GM18505 (cell line): ENCODE data around the gene PSMA6.
"Not testable (repeated sequence)": the region's sequence is repeated elsewhere in the genome, so short reads cannot be mapped to it uniquely, and the experiment has no call there.

ENCODE experiments used
- ATAC-seq: cut with Tn5 transposase; IDR thresholded peaks from one replicate; pipeline ENCODE4 v1.9.1; 2021; ENCODE audit not compliant: unreplicated experiment
- POLR2A ChIP-seq: IDR thresholded peaks from 4 replicates; pipeline ENCODE4 v1.6.1; 2011; ENCODE audit warnings: borderline replicate concordance; ENCODE audit not compliant: insufficient read depth, insufficient read length; ENCODE audit errors: extremely low read depth

Gene PSMA6

DNA sequence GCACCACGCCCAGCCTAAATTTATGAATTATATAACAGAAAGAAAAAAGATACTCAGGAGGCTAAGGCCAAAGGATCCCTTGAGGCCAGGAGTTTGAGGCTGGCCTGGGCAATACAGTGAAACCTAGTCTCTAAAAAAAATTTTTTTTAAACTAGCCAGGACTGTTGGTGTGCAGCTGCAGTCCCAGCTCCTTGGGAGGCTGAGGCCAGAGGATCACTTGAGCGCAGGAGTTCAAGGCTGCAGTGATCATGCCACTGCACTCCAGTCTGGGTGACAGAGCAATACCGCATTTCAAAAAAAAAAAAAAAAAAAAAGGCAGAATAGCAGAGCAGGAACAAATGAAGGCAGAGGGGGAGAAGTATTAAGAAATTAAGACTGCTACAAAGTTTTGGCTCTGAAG lies 2.6 kb upstream of the PSMA6 start:
- no peak for ATAC-seq
- TF ChIP-seq POLR2A, result no peak

DNA sequence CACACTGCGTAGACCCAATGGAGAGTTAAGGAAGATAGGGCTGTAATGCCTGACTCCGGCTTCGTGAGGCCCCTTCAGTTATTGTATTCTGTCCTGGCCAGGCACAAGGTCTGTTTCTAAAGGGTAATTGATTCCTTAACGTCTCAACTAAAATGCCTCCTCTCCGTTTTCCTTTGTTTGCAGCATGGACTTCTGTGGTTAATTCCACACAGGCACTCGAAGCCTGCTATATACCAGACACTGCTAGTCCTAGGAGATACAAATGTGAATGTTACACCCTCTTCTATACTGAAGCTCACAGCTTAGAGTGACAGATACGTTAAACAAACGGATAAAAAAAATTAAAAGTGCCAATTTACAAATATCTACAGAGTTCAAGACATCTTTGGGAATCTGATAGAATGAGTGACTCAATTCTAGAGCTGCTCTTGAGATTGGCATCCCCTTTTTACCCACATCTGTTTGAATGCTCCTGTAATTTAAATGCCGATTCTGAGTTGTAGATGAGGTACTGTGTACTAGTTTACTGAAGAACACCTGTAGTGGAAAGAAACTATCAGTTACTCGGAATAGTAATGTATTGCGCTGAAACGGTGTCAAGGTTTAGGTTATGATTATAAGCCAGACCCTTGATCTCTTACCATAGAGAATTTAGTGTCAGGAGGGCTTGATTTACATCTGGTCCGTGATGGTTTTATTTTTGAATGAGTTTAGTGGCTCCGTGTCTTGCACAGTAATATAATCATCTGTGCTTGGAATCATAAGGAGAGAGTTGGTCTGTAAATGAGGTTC lies 784 bp downstream of the PSMA6 start:
- TF ChIP-seq POLR2A, result no peak
- peak; percentile 5 for ATAC-seq

DNA sequence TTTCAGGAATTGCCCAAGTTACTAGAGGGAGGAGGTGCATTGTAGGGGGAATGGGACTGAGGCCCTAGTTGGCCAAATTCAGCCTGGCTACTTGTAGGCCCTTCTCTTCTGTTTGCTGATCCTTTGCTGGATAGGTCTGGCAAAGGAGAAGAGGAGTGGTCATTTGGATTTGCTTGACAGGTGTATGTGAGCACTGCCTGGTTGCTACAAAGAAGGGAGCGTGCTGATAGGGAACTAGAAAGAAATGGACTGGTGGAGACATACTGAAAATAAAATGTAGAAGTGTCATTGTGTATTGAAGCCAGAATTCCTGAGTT lies 3.6 kb downstream of the PSMA6 start:
- ATAC-seq, result no peak
- TF ChIP-seq POLR2A, result no peak

DNA sequence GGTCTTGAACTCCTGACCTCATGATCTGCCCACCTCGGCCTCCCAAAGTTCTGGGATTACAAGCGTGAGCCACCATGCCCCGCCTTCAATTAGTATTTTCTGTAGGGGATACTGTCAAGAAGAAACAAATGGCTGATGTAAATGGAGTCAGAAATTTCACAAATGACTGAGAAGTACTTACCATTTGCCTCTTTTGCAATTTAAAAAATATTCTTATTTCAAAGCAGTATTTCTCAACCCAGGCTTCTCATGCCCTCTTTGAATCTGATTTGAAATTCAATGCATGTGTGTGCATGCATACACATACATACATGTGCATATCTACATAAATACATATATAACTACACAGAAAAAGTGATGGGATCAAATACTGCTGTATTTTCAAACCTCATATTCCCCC lies 4.4 kb downstream of the PSMA6 start:
- TF ChIP-seq POLR2A, result no peak
- no peak for ATAC-seq

DNA sequence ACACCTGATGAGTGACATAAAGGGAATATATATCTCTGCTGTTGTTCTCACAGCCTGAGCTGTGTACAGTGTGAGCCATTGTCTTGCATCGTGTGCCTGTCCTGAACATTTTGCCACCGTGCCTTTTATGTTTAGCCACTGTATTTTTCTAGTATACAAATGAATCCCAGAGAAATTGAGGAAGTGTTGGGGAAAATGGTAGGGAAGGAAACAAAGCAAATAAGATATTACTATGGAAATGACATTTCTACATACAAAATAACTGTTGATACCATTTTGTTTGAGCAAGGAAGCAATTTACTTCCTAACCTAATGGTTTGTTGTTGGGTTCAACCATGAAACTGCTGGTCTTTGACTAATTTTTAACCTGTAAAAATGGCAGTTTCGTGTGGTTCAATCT lies 5.5 kb downstream of the PSMA6 start:
- TF ChIP-seq POLR2A, result no peak
- ATAC-seq, result no peak

DNA sequence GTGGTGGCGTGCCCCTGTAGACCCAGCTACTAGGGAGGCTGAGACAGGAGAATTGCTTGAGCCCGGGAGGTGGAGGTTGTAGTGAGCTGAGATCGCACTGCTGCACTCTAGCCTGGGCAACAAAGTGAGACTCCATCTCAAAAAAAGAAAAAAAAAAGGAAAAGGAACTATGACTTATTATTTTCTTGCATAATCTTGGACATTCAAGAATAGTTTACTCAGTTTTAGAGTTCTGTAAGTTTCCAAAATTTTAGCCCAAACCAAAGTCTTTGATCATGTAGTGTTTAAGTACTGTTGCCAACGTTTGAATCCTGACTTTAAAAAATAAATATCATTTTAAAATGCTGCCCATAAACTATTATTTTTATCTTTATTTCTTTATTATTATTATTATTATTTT lies 6.2 kb downstream of the PSMA6 start:
- no peak for ATAC-seq
- TF ChIP-seq POLR2A, result no peak

DNA sequence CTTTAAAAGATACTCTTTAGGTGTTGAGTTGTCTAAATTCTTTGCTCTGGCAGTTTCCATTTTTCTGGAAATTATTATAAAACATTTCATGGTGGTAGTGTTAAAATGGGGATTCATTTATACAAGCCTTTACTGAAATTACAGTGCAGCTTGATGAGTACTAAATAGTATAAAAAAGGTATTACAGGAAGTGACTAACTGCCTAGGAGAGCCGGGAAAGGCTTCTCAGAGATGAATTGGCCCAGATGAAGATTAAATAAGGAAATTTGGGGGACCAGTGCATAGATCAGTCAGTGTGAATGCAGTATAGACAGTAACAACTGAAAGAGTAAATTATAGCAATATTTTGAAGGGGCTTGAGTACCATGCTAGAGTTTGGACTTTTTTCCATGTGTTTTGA lies 7.5 kb downstream of the PSMA6 start:
- ATAC-seq, result no peak
- no peak for TF ChIP-seq POLR2A

DNA sequence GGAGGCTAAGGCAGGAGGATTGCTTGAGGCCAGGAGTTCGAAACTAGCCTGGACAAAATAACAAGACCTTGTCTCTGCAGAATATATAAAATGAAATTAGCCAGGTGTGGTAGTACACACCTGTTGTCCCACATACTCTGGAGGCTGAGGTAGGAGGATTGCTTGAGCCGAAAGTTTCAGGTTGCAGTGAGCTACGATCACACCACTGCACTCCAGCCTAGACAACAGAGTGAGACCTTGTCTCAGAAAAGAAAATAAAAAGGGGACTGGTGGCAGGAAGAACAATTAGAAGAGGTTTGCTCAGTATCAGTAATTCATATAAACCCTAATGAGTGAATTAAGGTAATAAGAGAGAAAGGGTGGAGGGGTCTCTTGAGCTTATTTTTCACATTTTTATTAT lies 8.0 kb downstream of the PSMA6 start:
- no peak for TF ChIP-seq POLR2A
- no peak for ATAC-seq

DNA sequence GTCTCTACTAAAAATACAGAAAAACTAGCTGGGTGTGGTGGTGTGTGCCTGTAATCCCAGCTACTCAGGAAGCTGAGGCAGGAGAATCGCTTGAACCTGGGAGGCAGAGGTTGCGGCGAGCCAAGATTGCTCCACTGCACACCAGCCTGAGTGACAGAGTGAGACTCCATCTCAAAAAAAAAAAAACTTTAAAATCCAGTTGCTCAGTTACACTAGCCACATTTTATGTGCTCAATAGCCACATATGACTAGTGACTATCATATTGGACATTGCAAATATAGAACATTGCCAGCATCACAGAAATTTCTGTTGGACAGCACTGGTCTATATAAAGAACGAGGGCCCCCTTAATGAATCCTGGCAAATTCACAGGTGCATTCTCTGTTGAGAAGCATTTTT lies 9.2 kb downstream of the PSMA6 start:
- ATAC-seq, result not testable (repeated sequence)

DNA sequence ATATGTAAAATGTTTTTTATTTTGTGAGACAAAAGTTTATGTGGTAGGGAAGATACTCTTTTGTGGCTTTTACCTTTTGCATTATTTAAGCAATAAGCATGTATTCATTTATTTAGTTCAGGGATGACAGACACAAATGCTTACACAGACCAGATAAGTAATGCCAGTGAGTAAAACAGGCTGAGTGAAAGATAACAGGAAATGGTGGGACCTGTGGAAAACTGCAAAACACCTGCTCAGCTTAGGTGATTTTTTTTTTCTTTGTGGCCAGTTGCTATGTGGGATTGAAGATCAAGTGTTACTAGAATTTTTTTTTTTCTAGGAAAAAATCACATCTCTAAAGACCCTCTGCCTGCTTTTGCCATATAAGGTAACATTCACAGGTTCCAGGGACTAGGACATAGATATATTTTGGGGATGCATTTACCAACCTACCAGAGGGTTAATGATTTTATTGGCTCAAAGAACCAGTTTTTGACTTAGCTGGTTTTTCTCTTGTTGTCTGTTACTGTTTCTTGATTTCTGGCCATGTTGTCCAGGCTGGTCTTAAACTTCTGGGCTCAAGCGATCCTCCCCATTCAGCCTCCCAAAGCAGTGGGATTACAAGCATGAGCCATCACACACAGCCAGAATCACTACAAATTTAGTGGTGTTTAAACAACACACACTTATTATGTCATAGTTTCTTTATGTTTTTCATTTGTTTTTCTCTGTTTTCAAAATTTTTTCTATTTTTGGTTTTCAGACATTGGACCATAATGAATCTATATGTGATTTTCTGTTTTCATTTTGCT lies 9.8 kb downstream of the PSMA6 start:
- no peak for TF ChIP-seq POLR2A
- ATAC-seq, result no peak

DNA sequence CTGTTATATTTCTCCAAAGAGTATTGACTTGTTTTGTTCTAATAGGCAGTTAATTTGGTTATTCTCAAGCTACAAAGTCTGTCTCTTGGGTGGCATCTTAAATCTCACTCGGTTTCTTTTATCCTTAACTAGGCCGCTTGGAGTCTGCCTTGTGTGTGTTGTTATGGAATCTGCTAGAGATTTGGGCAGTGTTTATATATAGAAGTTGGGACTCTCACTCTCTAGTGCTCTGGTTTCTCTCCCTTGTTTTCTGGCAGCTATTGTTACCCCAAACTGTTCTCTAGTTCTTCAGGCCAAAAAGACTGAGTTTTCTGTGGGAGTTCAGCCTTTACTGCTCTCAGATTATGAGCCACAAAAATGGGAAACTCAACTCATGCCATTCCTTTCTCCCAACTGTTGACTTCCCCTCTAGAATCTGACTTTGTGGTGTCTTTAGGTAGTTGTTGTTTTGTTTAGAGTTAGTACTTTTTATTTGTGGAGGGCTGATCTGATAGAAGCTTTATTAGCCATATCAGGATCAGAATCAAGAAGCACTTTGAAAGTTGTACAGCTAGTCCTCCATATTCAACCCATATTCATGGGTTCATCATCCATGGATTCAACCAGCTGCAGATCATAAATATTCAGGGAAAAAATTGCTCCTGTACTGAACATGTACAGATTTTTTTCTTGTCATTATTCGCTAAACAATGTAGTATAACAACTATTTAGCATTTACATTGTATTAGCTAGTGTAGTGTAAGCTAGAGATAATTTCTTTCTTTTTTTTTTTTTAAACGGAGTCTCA lies 11.2 kb downstream of the PSMA6 start:
- no peak for TF ChIP-seq POLR2A
- ATAC-seq, result no peak

DNA sequence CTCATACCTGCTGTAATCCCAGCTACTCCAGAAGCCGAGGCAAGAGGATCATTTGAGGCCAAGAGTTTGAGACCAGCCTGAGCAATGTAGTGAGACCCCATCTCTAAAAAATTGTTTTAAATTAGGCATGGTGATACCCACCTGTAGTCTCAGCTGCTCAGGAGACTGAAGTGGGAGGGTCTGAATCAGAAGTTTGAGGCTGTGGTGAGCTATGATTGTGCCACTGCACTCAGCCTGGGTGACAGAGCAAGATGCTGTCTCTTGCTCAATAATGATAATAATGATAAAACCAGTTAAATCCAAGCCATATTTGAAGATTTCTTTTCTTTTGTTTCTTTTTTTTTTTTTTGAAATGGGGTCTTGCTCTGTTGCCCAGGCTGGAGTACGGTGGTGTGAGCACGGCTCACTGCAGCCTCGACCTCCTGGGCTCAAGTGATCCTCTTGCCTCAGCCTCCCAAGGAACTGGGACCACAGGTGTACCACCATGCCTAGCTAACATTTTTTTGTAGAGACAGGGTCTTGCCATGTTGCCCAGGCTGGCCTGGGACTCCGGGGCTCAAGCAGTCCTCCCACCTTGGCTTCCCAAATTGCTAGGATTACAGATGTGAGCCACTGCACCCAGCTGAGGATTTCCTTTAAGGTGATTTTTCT lies 12.8 kb downstream of the PSMA6 start:
- no peak for TF ChIP-seq POLR2A
- ATAC-seq, result no peak

DNA sequence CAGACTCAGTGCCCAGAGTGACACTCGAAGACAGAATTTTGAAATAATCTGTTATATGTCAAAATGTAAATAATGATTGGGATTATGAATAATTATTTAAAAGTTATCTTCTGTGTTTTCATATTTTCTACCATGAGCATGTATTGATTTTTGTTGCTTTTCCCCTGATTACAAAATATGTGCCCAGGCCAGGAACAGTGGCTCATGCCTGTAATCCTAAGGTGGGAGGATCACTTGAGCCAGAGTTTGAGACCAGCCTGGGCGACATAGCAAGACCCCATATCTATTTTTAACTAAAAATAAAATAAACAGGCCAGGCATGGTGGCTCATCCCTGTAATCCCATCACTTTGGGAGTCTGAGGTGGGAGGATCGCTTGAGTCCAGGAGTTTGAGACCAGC lies 13.5 kb downstream of the PSMA6 start:
- no peak for ATAC-seq
- TF ChIP-seq POLR2A, result no peak
